ENCODE data around the gene MRPL57. TPM values are rescaled to one million over a fixed set of nuclear protein-coding genes. Genes with fewer than 3 reads are reported as not detected.

Gene MRPL57
- total and polyA plus RNA-seq, 4 donors, result 14.6 to 49.4 (median 21.6) TPM

- no peak for TF ChIP-seq FOXA1 (IDR thresholded peaks at IDR 0.05)
Observed at GRCh38 chr13:21150013-21150412, 26.4 kb upstream of the MRPL57 start (continued).

GRCh38 chr13:21152251-21152899, 24.1 kb upstream of the MRPL57 start:
- peaks cover 4 to 9% (median 6%) of the 10 kb centered on the region in 4 donors for H3K36me3 ChIP-seq (ENCODE audit: control insufficient read depth in 4 of 4, insufficient read depth in 3 of 4, low read depth in 1 of 4, low read length in 3 of 4)
- no peak overlapping the region for H3K9ac ChIP-seq (ENCODE audit: low read depth in 1 of 2, low read length in 2 of 2)
- no peaks in the 10 kb centered on the region for H3K4me1 ChIP-seq (ENCODE audit: control insufficient read depth in 4 of 4, insufficient read depth in 4 of 4, low read length in 3 of 4)
- no peak overlapping the region for H3K4me3 ChIP-seq (ENCODE audit: low read depth in 1 of 3, low read length in 3 of 3)
- no peaks in the 10 kb centered on the region for H3K9me3 ChIP-seq (ENCODE audit: control insufficient read depth in 4 of 4, low read length in 3 of 4)
- no peak overlapping the region for H3K27ac ChIP-seq (ENCODE audit: low read depth in 1 of 2, low read length in 2 of 2)
- TF ChIP-seq HNF4A (conservative IDR thresholded peaks at IDR 0.05), result no peak
- TF ChIP-seq TAF1 (conservative IDR thresholded peaks at IDR 0.05), result no peak
- TF ChIP-seq GABPA (IDR thresholded peaks at IDR 0.05 in 1 of 2, conservative IDR thresholded peaks at IDR 0.05 in 1 of 2), result no peak
- TF ChIP-seq FOXA2 (IDR thresholded peaks at IDR 0.05), result no peak
- no peak for TF ChIP-seq RXRA (IDR thresholded peaks at IDR 0.05)
- no peak for TF ChIP-seq EGR1 (IDR thresholded peaks at IDR 0.05; ENCODE audit: low read depth in 2 of 2)
- TF ChIP-seq NR2F2 (IDR thresholded peaks at IDR 0.05), result no peak
- TF ChIP-seq REST (IDR thresholded peaks at IDR 0.05), result no peak
- TF ChIP-seq ATF3 (IDR thresholded peaks at IDR 0.05), result no peak
- no peaks in the 10 kb centered on the region for H3K27me3 ChIP-seq (ENCODE audit: control insufficient read depth in 4 of 4, insufficient read depth in 4 of 4, low read length in 3 of 4)
- 88% methylated on average over 8 of the region's 8 CpGs for WGBS
- no peak for DNase-seq (ENCODE audit: low spot score)

- Histone ChIP-seq H3K4me3 (ENCODE audit: low read depth in 1 of 3, low read length in 3 of 3) (no peak overlapping the region), H3K9ac (ENCODE audit: low read depth in 1 of 2, low read length in 2 of 2) (no peak overlapping the region), H3K9me3 (ENCODE audit: control insufficient read depth in 4 of 4, low read length in 3 of 4) (no peaks in the 10 kb centered on the region), H3K27me3 (ENCODE audit: control insufficient read depth in 4 of 4, insufficient read depth in 4 of 4, low read length in 3 of 4) (no peaks in the 10 kb centered on the region), H3K27ac (ENCODE audit: low read depth in 1 of 2, low read length in 2 of 2) (no peak overlapping the region), H3K36me3 (ENCODE audit: control insufficient read depth in 4 of 4, insufficient read depth in 3 of 4, low read depth in 1 of 4, low read length in 3 of 4) (no peaks in the 10 kb centered on the region), H3K4me1 (ENCODE audit: control insufficient read depth in 4 of 4, insufficient read depth in 4 of 4, low read length in 3 of 4) (no peaks in the 10 kb centered on the region)
- no peak for TF ChIP-seq HNF4G (IDR thresholded peaks at IDR 0.05)
- no peak for TF ChIP-seq RXRA (IDR thresholded peaks at IDR 0.05)
- TF ChIP-seq YY1 (IDR thresholded peaks at IDR 0.05), result no peak
- no peak for TF ChIP-seq ZBTB33 (IDR thresholded peaks at IDR 0.05)
- TF ChIP-seq CTCF (IDR thresholded peaks at IDR 0.05; ENCODE audit: low read depth, low read length, missing input control), result no peak
- no peak for TF ChIP-seq TAF1 (conservative IDR thresholded peaks at IDR 0.05)
- no peak for TF ChIP-seq NR2F2 (IDR thresholded peaks at IDR 0.05)
- TF ChIP-seq ATF3 (IDR thresholded peaks at IDR 0.05), result no peak
- no peak for TF ChIP-seq FOXA2 (IDR thresholded peaks at IDR 0.05)
- no peak for TF ChIP-seq FOXA1 (IDR thresholded peaks at IDR 0.05)
- no peak for TF ChIP-seq GABPA (IDR thresholded peaks at IDR 0.05 in 1 of 2, conservative IDR thresholded peaks at IDR 0.05 in 1 of 2)
- no peak for TF ChIP-seq REST (IDR thresholded peaks at IDR 0.05)
- no peak for TF ChIP-seq EGR1 (IDR thresholded peaks at IDR 0.05; ENCODE audit: low read depth in 2 of 2)
- TF ChIP-seq JUND (IDR thresholded peaks at IDR 0.05), result no peak
- no peak for TF ChIP-seq SP1 (IDR thresholded peaks at IDR 0.05)
- 96% methylated on average over 4 of the region's 4 CpGs for WGBS
- DNase-seq (ENCODE audit: low spot score), result no peak
Observed at GRCh38 chr13:21164631-21165030, 11.8 kb upstream of the MRPL57 start.
